CD4-positive, CD25-positive, alpha-beta regulatory T cell (primary cell): Measurements from ENCODE around the gene S100Z. TPM values are rescaled to one million over a fixed set of nuclear protein-coding genes. Genes with fewer than 3 reads are reported as not detected.
"Not testable (repeated sequence)": the region's sequence is repeated elsewhere in the genome, so short reads cannot be mapped to it uniquely, and the experiment has no call there.

ENCODE experiments used
- ATAC-seq, 2 donors: fragments of 150-1000 bp; cut with Tn5 transposase; one replicate each; pipeline ENCODE4 v1.10.0; 2021; ENCODE audit warnings: low read depth in 2 of 2, moderate number of reproducible peaks in 2 of 2, moderate library complexity in 1 of 2
- DNase-seq, 3 donors: peaks; one replicate each; pipeline versions ENCODE4 v3.0.0 to v3.0.0-alpha.2; 2012 to 2022; ENCODE audit warnings: mixed read lengths in 1 of 3
- H3K27ac ChIP-seq: one replicate; pipeline ENCODE4 v1.7.0; 2013; ENCODE audit warnings: mild to moderate bottlenecking, low read length; ENCODE audit not compliant: insufficient read depth, poor library complexity, severe bottlenecking
- H3K27me3 ChIP-seq: one replicate; pipeline ENCODE4 v1.7.0; 2013; ENCODE audit warnings: low read length; ENCODE audit not compliant: control insufficient read depth, insufficient read depth
- H3K36me3 ChIP-seq: one replicate; pipeline ENCODE4 v1.7.0; 2013; ENCODE audit warnings: mild to moderate bottlenecking, low read length, moderate library complexity; ENCODE audit not compliant: control insufficient read depth, insufficient read depth
- H3K4me1 ChIP-seq: 2 replicates; pipeline ENCODE4 v1.7.0; 2013; ENCODE audit warnings: mild to moderate bottlenecking, low read length; ENCODE audit not compliant: insufficient read depth, control insufficient read depth, poor library complexity, severe bottlenecking
- H3K4me3 ChIP-seq: one replicate; pipeline ENCODE4 v1.7.0; 2013; ENCODE audit warnings: low read depth, mild to moderate bottlenecking, low read length, moderate library complexity
- H3K9me3 ChIP-seq, 2 experiments: 1 replicate in 1 of 2; 2 replicates in 1 of 2; pipeline ENCODE4 v1.7.0; 2013; ENCODE audit warnings: low read length in 2 of 2, mild to moderate bottlenecking in 1 of 2, moderate library complexity in 1 of 2; ENCODE audit not compliant: control insufficient read depth in 2 of 2
- H3K27ac Mint-ChIP-seq, 3 donors: one replicate each; pipeline ENCODE4 v1.8.0; 2020 to 2022; ENCODE audit warnings: mild to moderate bottlenecking in 3 of 3, mixed read lengths in 3 of 3, moderate library complexity in 2 of 3
- H3K27me3 Mint-ChIP-seq: one replicate; pipeline ENCODE4 v1.8.0; 2022; ENCODE audit warnings: mild to moderate bottlenecking, mixed read lengths
- H3K36me3 Mint-ChIP-seq: one replicate; pipeline ENCODE4 v1.8.0; 2020; ENCODE audit warnings: mixed read lengths
- H3K4me1 Mint-ChIP-seq, 4 donors: one replicate each; pipeline ENCODE4 v1.8.0; 2020 to 2022; ENCODE audit warnings: mixed read lengths in 4 of 4, mild to moderate bottlenecking in 1 of 4
- H3K4me3 Mint-ChIP-seq, 4 donors: one replicate each; pipeline ENCODE4 v1.8.0; 2020 to 2022; ENCODE audit warnings: mild to moderate bottlenecking in 4 of 4, mixed read lengths in 4 of 4, moderate library complexity in 3 of 4
- H3K9me3 Mint-ChIP-seq, 7 donors: one replicate each; pipeline ENCODE4 v1.8.0; 2020 to 2022; ENCODE audit warnings: mixed read lengths in 7 of 7, mild to moderate bottlenecking in 3 of 7, moderate library complexity in 2 of 7
- polyA plus RNA-seq, 4 donors: library from polyadenylated mRNA; unstranded; fragments of 300-500 nt; fragmentation: Illumina TruSeq; gene quantifications; one replicate each; pipeline ENCODE4 v1.2.3, GENCODE V29; 2021
- total RNA-seq: library from RNA; stranded (reverse); gene quantifications from one replicate; pipeline ENCODE4 v1.2.3, GENCODE V29; 2022

S100Z gene
- total and polyA plus RNA-seq, 5 donors from 2014 or later, result 0.72 to 4.0 (median 1.7) TPM

- Histone ChIP-seq H3K36me3 (no peaks in the 10 kb centered on the region), H3K4me3 (no peak overlapping the region), H3K27me3 (no peaks in the 10 kb centered on the region), H3K9me3 (no peaks in the 10 kb centered on the region), H3K4me1 (no peaks in the 10 kb centered on the region), H3K27ac (no peak overlapping the region)
- no peaks in the 10 kb centered on the region for H3K4me1 Mint-ChIP-seq
- no peaks in the 10 kb centered on the region for H3K9me3 Mint-ChIP-seq
- H3K27ac Mint-ChIP-seq, result no peak overlapping the region
- no peak overlapping the region for H3K4me3 Mint-ChIP-seq
- no peak for DNase-seq
- no peaks in the 10 kb centered on the region for H3K27me3 Mint-ChIP-seq
- no peak for ATAC-seq
- H3K36me3 Mint-ChIP-seq, result no peaks in the 10 kb centered on the region
Observed at GRCh38 chr5:76808141-76808691, 41.6 kb upstream of the S100Z start.

- H3K27ac Mint-ChIP-seq, result peak overlapping the region in 1 of 3 donors; percentile 52
- no peaks in the 10 kb centered on the region for H3K4me1 Mint-ChIP-seq
- H3K4me1 ChIP-seq, result no peaks in the 10 kb centered on the region
- no peaks in the 10 kb centered on the region for H3K9me3 Mint-ChIP-seq
- H3K27me3 ChIP-seq, result no peaks in the 10 kb centered on the region
- H3K36me3 Mint-ChIP-seq, result no peaks in the 10 kb centered on the region
- no peaks in the 10 kb centered on the region for H3K9me3 ChIP-seq
- no peaks in the 10 kb centered on the region for H3K27me3 Mint-ChIP-seq
- DNase-seq (no peak), ATAC-seq (no peak)
- H3K4me3 ChIP-seq, result no peak overlapping the region
- no peaks in the 10 kb centered on the region for H3K36me3 ChIP-seq
- H3K4me3 Mint-ChIP-seq, result no peak overlapping the region
- H3K27ac ChIP-seq, result no peak overlapping the region
Observed at GRCh38 chr5:76809141-76809540, 40.7 kb upstream of the S100Z start.

GRCh38 chr5:76810236-76810635, 39.6 kb upstream of the S100Z start:
- Histone ChIP-seq H3K9me3 (no peaks in the 10 kb centered on the region), H3K27ac (no peak overlapping the region), H3K4me3 (no peak overlapping the region), H3K27me3 (no peaks in the 10 kb centered on the region), H3K4me1 (no peaks in the 10 kb centered on the region), H3K36me3 (no peaks in the 10 kb centered on the region)
- ATAC-seq (no peak), DNase-seq (no peak)
- Mint-ChIP-seq H3K4me1 (no peaks in the 10 kb centered on the region), H3K27me3 (peaks cover 2% of the 10 kb centered on the region), H3K36me3 (no peaks in the 10 kb centered on the region), H3K4me3 (no peak overlapping the region), H3K27ac (no peak overlapping the region), H3K9me3 (no peaks in the 10 kb centered on the region)

GRCh38 chr5:76811214-76811613, 38.6 kb upstream of the S100Z start:
- Histone ChIP-seq H3K4me3 (no peak overlapping the region), H3K27me3 (no peaks in the 10 kb centered on the region), H3K4me1 (no peaks in the 10 kb centered on the region), H3K27ac (no peak overlapping the region), H3K36me3 (no peaks in the 10 kb centered on the region), H3K9me3 (no peaks in the 10 kb centered on the region)
- H3K27me3 Mint-ChIP-seq, result peaks cover 11% of the 10 kb centered on the region
- H3K4me1 Mint-ChIP-seq, result no peaks in the 10 kb centered on the region
- no peaks in the 10 kb centered on the region for H3K36me3 Mint-ChIP-seq
- DNase-seq, result no peak
- H3K9me3 Mint-ChIP-seq, result no peaks in the 10 kb centered on the region
- ATAC-seq, result no peak
- no peak overlapping the region for H3K27ac Mint-ChIP-seq
- no peak overlapping the region for H3K4me3 Mint-ChIP-seq

- not testable (repeated sequence) for H3K27me3 ChIP-seq, H3K4me1 ChIP-seq, ATAC-seq, H3K36me3 ChIP-seq, H3K27ac ChIP-seq, H3K4me3 ChIP-seq, H3K9me3 Mint-ChIP-seq, H3K4me3 Mint-ChIP-seq, H3K27ac Mint-ChIP-seq, H3K4me1 Mint-ChIP-seq, H3K36me3 Mint-ChIP-seq, H3K9me3 ChIP-seq, DNase-seq
- H3K27me3 Mint-ChIP-seq, result peaks cover 19% of the 10 kb centered on the region
Observed at GRCh38 chr5:76812209-76812608, 37.6 kb upstream of the S100Z start.

GRCh38 chr5:76813982-76814562, 35.7 kb upstream of the S100Z start:
- Histone ChIP-seq H3K36me3 (no peaks in the 10 kb centered on the region), H3K27ac (no peak overlapping the region), H3K4me1 (peaks cover 7% of the 10 kb centered on the region), H3K27me3 (peaks cover 5% of the 10 kb centered on the region), H3K4me3 (no peak overlapping the region), H3K9me3 (no peaks in the 10 kb centered on the region)
- Mint-ChIP-seq H3K36me3 (no peaks in the 10 kb centered on the region), H3K9me3 (no peaks in the 10 kb centered on the region), H3K27ac (no peak overlapping the region), H3K4me1 (peaks cover 0 to 7% (median 5%) of the 10 kb centered on the region in 4 donors), H3K27me3 (peaks cover 34% of the 10 kb centered on the region), H3K4me3 (peak overlapping the region in 1 of 4 donors; percentile 29)
- DNase-seq (no peak), ATAC-seq (no peak)

- Mint-ChIP-seq H3K36me3 (no peaks in the 10 kb centered on the region), H3K4me3 (peak overlapping the region in 1 of 4 donors; percentile 83), H3K4me1 (peaks cover 4 to 22% (median 7%) of the 10 kb centered on the region in 4 donors), H3K27me3 (peaks cover 46% of the 10 kb centered on the region), H3K9me3 (no peaks in the 10 kb centered on the region), H3K27ac (no peak overlapping the region)
- Histone ChIP-seq H3K27me3 (peaks cover 5% of the 10 kb centered on the region), H3K4me3 (no peak overlapping the region), H3K4me1 (peaks cover 20% of the 10 kb centered on the region), H3K27ac (no peak overlapping the region), H3K9me3 (no peaks in the 10 kb centered on the region), H3K36me3 (no peaks in the 10 kb centered on the region)
- DNase-seq (no peak), ATAC-seq (no peak)
Observed at GRCh38 chr5:76816110-76816831, 33.5 kb upstream of the S100Z start.
